ENCODE results near the gene SCGB1A1. TPM values are rescaled to one million over a fixed set of nuclear protein-coding genes. Genes with fewer than 3 reads are reported as not detected.
A peak's percentile ranks its signal among the peaks of the same experiment; 100 is the strongest.

The SCGB1A1 gene
- 1 to 10 TPM in 1 of 4 donors, not detected in 3; 3.0 TPM for total RNA-seq

- Histone ChIP-seq H3K9me3 (no peaks in the 10 kb centered on the region), H3K36me3 (no peaks in the 10 kb centered on the region), H3K4me3 (no peak within 1 kb of the TSS), H3K4me1 (peaks cover 13 to 37% (median 30%) of the 10 kb centered on the region in 4 donors), H3K27ac (replicated peaks in 1 of 4) (peak within 1 kb of the TSS; percentile 52 to 68 (median 62)), H3K27me3 (no peaks in the 10 kb centered on the region)
- DNase-seq (ENCODE audit: extremely low spot score), result no peak
- no peak for TF ChIP-seq EP300 (IDR thresholded peaks at IDR 0.05)
- TF ChIP-seq POLR2A (IDR thresholded peaks at IDR 0.05; ENCODE audit: low read depth), result no peak
- no peak for TF ChIP-seq CTCF (IDR thresholded peaks at IDR 0.05)
- TF ChIP-seq POLR2AphosphoS5 (IDR thresholded peaks at IDR 0.05), result no peak
- intact Hi-C loops (cut with DNase I), result no loop called here
- 91% methylated on average over 4 of the region's 4 CpGs for WGBS
Observed at GRCh38 chr11:62418733-62419132, at the start of gene SCGB1A1. Gene SCGB1A1, plus strand, starts transcription at chr11:62419033. Its CDS starts 63 bp downstream, at chr11:62419096.

GRCh38 chr11:62370743-62371440 lies 47.9 kb upstream of the SCGB1A1 start:
- no peaks in the 10 kb centered on the region for H3K9me3 ChIP-seq
- H3K27me3 ChIP-seq, result no peaks in the 10 kb centered on the region
- H3K27ac ChIP-seq (replicated peaks in 1 of 4), result no peak overlapping the region
- TF ChIP-seq EP300 (IDR thresholded peaks at IDR 0.05) (no peak), POLR2AphosphoS5 (IDR thresholded peaks at IDR 0.05) (no peak), POLR2A (IDR thresholded peaks at IDR 0.05; ENCODE audit: low read depth) (no peak), CTCF (IDR thresholded peaks at IDR 0.05) (no peak)
- H3K36me3 ChIP-seq, result no peaks in the 10 kb centered on the region
- no peaks in the 10 kb centered on the region for H3K4me1 ChIP-seq
- intact Hi-C loops (cut with DNase I), result loop anchor here (10.0 kb wide), 1 partner anchor 196 kb away; no protein-coding TSS in a partner anchor
- WGBS, result 55% methylated on average over 39 of the region's 39 CpGs
- DNase-seq (ENCODE audit: extremely low spot score), result no peak
- peak overlapping the region in 2 of 4 donors; percentile 9 to 27 for H3K4me3 ChIP-seq

GRCh38 chr11:62372871-62373270 lies 46.0 kb upstream of the SCGB1A1 start:
- Histone ChIP-seq H3K27me3 (no peaks in the 10 kb centered on the region), H3K27ac (replicated peaks in 1 of 4) (no peak overlapping the region), H3K4me1 (no peaks in the 10 kb centered on the region), H3K36me3 (no peaks in the 10 kb centered on the region), H3K4me3 (no peak overlapping the region), H3K9me3 (no peaks in the 10 kb centered on the region)
- TF ChIP-seq CTCF (IDR thresholded peaks at IDR 0.05), result no peak
- WGBS, result 90% methylated on average over 6 of the region's 6 CpGs
- intact Hi-C loops (cut with DNase I), result loop anchor here (10.0 kb wide), 1 partner anchor 198 kb away; no protein-coding TSS in a partner anchor
- DNase-seq (ENCODE audit: extremely low spot score), result no peak

- intact Hi-C loops (cut with DNase I), result loop anchor here (10.0 kb wide), 1 partner anchor 199 kb away; no protein-coding TSS in a partner anchor
- peaks cover 0 to 4% (median 4%) of the 10 kb centered on the region in 4 donors for H3K4me1 ChIP-seq
- H3K27ac ChIP-seq (replicated peaks in 1 of 4), result no peak overlapping the region
- TF ChIP-seq POLR2A (IDR thresholded peaks at IDR 0.05; ENCODE audit: low read depth), result no peak
- TF ChIP-seq EP300 (IDR thresholded peaks at IDR 0.05), result no peak
- no peak for TF ChIP-seq POLR2AphosphoS5 (IDR thresholded peaks at IDR 0.05)
- no peak for TF ChIP-seq CTCF (IDR thresholded peaks at IDR 0.05)
- no peak overlapping the region for H3K4me3 ChIP-seq
- no peaks in the 10 kb centered on the region for H3K27me3 ChIP-seq
- WGBS, result 93% methylated on average over 18 of the region's 18 CpGs
- no peaks in the 10 kb centered on the region for H3K36me3 ChIP-seq
- H3K9me3 ChIP-seq, result no peaks in the 10 kb centered on the region
- DNase-seq (ENCODE audit: extremely low spot score), result no peak
Observed at GRCh38 chr11:62373464-62374119, 45.2 kb upstream of the SCGB1A1 start.

Measured in esophagus muscularis mucosa (tissue), 4 donors.